ENCODE results near the gene TMCC3. TPM values are rescaled to one million over a fixed set of nuclear protein-coding genes. Genes with fewer than 3 reads are reported as not detected.

Gene TMCC3
- total and polyA plus RNA-seq, 2 experiments from 2014 or later, result 1.4 to 3.6 TPM

DNA sequence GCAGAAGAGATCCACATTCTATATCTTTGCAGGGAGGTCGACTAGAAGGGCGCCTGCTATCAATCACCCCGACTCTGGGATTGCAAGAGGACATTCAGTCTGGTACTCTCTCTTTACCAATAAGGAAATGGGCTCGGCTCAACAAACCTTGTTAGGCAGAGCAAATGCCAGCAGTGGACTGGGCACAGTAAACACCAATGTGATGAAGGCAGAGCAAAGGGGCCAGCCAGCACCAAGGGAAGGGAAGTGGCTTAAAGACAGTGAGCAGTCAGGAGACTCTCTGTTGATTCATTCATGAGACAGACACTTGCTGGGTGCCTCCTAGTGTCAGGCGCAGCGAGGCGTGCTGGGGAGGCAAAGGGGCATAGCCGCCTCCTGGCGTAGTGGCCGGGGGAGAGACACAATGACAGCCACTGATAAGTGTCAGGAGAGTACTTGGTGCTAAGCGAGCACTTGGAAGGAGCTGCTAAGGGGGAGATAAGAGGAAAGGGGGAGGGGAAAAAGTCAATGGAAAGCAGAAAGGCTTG lies 34.1 kb downstream of the TMCC3 start:
- Histone ChIP-seq H3K79me2 (replicated peaks; ENCODE audit: insufficient read depth) (no peaks in the 10 kb centered on the region), H3K4me1 (ENCODE audit: insufficient read depth) (peaks cover 23% of the 10 kb centered on the region), H3K27ac (ENCODE audit: low read depth) (no peak overlapping the region), H3K36me3 (ENCODE audit: insufficient read depth) (no peaks in the 10 kb centered on the region), H4K20me1 (replicated peaks; ENCODE audit: insufficient read depth) (no peaks in the 10 kb centered on the region), H3K27me3 (ENCODE audit: insufficient read depth) (no peaks in the 10 kb centered on the region), H2AFZ (no peak overlapping the region), H3K4me3 (no peak overlapping the region), H3K4me2 (peak overlapping the region; percentile 31; the same call in 1 of the 2 replicates), H3K9me2 (ENCODE audit: insufficient read depth) (no peaks in the 10 kb centered on the region; the same call in 1 of the 2 replicates), H3F3A (replicated peaks; ENCODE audit: low read depth) (no peaks in the 10 kb centered on the region)
- Mint-ChIP-seq H3K4me3 (no peak overlapping the region), H3K27me3 (ENCODE audit: insufficient read depth, low read depth, poor library complexity) (no peaks in the 10 kb centered on the region), H3K36me3 (ENCODE audit: low read depth) (no peaks in the 10 kb centered on the region), H3K9me3 (no peaks in the 10 kb centered on the region; the same call in 2 of the 3 replicates), H3K4me1 (peaks cover 2% of the 10 kb centered on the region), H3K27ac (no peak overlapping the region)
- TF ChIP-seq, protein P1, sequence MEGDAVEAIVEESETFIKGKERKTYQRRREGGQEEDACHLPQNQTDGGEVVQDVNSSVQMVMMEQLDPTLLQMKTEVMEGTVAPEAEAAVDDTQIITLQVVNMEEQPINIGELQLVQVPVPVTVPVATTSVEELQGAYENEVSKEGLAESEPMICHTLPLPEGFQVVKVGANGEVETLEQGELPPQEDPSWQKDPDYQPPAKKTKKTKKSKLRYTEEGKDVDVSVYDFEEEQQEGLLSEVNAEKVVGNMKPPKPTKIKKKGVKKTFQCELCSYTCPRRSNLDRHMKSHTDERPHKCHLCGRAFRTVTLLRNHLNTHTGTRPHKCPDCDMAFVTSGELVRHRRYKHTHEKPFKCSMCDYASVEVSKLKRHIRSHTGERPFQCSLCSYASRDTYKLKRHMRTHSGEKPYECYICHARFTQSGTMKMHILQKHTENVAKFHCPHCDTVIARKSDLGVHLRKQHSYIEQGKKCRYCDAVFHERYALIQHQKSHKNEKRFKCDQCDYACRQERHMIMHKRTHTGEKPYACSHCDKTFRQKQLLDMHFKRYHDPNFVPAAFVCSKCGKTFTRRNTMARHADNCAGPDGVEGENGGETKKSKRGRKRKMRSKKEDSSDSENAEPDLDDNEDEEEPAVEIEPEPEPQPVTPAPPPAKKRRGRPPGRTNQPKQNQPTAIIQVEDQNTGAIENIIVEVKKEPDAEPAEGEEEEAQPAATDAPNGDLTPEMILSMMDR (conservative IDR thresholded peaks at IDR 0.05; ENCODE audit: low read depth in 2 of 2), result 0 out of 4 replicates have a peak, but pooled peaks of 1 of the 2 experiments have one; percentile 9
- no peak for TF ChIP-seq EZH2phosphoT487 (IDR thresholded peaks at IDR 0.05; ENCODE audit: unreplicated experiment)
- DNase-seq (ENCODE audit: low spot score), result peak; percentile 17
- peak; percentile 51 for ATAC-seq

DNA sequence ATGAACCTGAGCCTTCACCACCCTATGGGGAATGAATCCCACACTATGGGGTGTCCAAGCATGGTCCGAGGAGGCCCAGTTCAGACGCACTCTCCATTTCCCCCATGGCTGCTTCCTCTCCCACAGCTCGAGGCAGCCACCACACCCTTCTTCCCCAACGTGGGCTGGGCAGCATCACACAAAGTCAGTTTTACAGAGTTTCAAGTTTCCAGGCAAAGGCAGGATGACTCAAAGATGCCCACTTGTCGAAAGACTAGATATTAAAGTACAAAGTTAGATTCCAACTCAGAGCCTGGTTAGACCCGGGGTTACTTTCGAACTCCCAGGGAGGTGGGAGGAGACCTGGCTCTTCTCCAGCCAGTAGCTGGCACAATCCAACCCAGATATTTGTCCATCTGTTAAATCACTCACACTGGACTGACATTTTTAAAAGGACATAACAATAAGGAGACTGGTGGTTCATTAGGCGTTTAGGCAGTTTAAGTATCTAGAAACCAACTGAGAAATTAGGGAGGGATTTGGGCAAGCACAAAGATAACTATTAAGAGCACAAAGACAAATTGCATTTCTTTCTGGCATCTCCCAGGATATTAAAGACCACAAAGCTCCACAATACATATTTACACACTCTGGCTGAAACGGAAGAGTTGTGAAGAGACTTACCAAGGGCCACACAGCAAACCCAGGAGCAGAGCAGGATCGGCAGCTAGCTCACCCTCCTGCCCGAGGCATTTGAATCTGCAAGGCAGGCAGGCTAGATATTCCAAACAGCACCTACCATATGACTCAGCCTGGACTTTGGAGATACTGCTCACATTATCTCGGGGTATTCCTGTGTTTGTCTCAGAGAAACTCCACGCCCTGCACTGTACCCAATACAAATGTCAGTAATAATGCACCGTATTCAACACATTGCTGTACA lies 34.8 kb downstream of the TMCC3 start:
- Histone ChIP-seq H3K4me2 (peak overlapping the region; percentile 31; the same call in 1 of the 2 replicates), H3K4me3 (no peak overlapping the region), H3K27me3 (ENCODE audit: insufficient read depth) (no peaks in the 10 kb centered on the region), H4K20me1 (replicated peaks; ENCODE audit: insufficient read depth) (no peaks in the 10 kb centered on the region), H2AFZ (no peak overlapping the region), H3K27ac (ENCODE audit: low read depth) (no peak overlapping the region), H3K36me3 (ENCODE audit: insufficient read depth) (no peaks in the 10 kb centered on the region), H3K4me1 (ENCODE audit: insufficient read depth) (peaks cover 29% of the 10 kb centered on the region), H3K79me2 (replicated peaks; ENCODE audit: insufficient read depth) (no peaks in the 10 kb centered on the region), H3F3A (replicated peaks; ENCODE audit: low read depth) (no peaks in the 10 kb centered on the region), H3K9me2 (ENCODE audit: insufficient read depth) (no peaks in the 10 kb centered on the region; the same call in 1 of the 2 replicates)
- Mint-ChIP-seq H3K27ac (no peak overlapping the region), H3K27me3 (ENCODE audit: insufficient read depth, low read depth, poor library complexity) (no peaks in the 10 kb centered on the region), H3K9me3 (no peaks in the 10 kb centered on the region; the same call in 2 of the 3 replicates), H3K36me3 (ENCODE audit: low read depth) (no peaks in the 10 kb centered on the region), H3K4me1 (peaks cover 4% of the 10 kb centered on the region), H3K4me3 (no peak overlapping the region)
- DNase-seq (ENCODE audit: low spot score), result no peak
- peak; percentile 23 for ATAC-seq
- no peak for TF ChIP-seq REST (IDR thresholded peaks at IDR 0.05; ENCODE audit: unreplicated experiment)
- TF ChIP-seq EZH2phosphoT487 (IDR thresholded peaks at IDR 0.05; ENCODE audit: unreplicated experiment), result no peak
- no peak for TF ChIP-seq ZNF331 (CRISPR knock-in tag; IDR thresholded peaks at IDR 0.05; ENCODE audit: low read depth)
- TF ChIP-seq, protein P2, sequence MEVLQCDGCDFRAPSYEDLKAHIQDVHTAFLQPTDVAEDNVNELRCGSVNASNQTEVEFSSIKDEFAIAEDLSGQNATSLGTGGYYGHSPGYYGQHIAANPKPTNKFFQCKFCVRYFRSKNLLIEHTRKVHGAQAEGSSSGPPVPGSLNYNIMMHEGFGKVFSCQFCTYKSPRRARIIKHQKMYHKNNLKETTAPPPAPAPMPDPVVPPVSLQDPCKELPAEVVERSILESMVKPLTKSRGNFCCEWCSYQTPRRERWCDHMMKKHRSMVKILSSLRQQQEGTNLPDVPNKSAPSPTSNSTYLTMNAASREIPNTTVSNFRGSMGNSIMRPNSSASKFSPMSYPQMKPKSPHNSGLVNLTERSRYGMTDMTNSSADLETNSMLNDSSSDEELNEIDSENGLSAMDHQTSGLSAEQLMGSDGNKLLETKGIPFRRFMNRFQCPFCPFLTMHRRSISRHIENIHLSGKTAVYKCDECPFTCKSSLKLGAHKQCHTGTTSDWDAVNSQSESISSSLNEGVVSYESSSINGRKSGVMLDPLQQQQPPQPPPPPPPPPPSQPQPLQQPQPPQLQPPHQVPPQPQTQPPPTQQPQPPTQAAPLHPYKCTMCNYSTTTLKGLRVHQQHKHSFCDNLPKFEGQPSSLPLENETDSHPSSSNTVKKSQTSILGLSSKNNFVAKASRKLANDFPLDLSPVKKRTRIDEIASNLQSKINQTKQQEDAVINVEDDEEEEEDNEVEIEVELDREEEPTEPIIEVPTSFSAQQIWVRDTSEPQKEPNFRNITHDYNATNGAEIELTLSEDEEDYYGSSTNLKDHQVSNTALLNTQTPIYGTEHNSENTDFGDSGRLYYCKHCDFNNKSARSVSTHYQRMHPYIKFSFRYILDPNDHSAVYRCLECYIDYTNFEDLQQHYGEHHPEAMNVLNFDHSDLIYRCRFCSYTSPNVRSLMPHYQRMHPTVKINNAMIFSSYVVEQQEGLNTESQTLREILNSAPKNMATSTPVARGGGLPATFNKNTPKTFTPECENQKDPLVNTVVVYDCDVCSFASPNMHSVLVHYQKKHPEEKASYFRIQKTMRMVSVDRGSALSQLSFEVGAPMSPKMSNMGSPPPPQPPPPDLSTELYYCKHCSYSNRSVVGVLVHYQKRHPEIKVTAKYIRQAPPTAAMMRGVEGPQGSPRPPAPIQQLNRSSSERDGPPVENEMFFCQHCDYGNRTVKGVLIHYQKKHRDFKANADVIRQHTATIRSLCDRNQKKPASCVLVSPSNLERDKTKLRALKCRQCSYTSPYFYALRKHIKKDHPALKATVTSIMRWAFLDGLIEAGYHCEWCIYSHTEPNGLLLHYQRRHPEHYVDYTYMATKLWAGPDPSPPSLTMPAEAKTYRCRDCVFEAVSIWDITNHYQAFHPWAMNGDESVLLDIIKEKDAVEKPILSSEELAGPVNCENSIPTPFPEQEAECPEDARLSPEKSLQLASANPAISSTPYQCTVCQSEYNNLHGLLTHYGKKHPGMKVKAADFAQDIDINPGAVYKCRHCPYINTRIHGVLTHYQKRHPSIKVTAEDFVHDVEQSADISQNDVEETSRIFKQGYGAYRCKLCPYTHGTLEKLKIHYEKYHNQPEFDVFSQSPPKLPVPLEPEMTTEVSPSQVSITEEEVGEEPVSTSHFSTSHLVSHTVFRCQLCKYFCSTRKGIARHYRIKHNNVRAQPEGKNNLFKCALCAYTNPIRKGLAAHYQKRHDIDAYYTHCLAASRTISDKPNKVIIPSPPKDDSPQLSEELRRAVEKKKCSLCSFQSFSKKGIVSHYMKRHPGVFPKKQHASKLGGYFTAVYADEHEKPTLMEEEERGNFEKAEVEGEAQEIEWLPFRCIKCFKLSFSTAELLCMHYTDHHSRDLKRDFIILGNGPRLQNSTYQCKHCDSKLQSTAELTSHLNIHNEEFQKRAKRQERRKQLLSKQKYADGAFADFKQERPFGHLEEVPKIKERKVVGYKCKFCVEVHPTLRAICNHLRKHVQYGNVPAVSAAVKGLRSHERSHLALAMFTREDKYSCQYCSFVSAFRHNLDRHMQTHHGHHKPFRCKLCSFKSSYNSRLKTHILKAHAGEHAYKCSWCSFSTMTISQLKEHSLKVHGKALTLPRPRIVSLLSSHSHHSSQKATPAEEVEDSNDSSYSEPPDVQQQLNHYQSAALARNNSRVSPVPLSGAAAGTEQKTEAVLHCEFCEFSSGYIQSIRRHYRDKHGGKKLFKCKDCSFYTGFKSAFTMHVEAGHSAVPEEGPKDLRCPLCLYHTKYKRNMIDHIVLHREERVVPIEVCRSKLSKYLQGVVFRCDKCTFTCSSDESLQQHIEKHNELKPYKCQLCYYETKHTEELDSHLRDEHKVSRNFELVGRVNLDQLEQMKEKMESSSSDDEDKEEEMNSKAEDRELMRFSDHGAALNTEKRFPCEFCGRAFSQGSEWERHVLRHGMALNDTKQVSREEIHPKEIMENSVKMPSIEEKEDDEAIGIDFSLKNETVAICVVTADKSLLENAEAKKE (CRISPR knock-in tag; IDR thresholded peaks at IDR 0.05), result no peak
- TF ChIP-seq STAT1 (IDR thresholded peaks at IDR 0.05; ENCODE audit: unreplicated experiment), result no peak

Measured in GM23338 (cell line).